ENCODE results near the gene COL13A1.

- TF ChIP-seq EGR1 (IDR thresholded peaks at IDR 0.05; ENCODE audit: low read depth in 2 of 2): no peak
- no peak for TF ChIP-seq ZBTB33 (IDR thresholded peaks at IDR 0.05)
- no peak for TF ChIP-seq CTCF (IDR thresholded peaks at IDR 0.05; ENCODE audit: low read depth, low read length, missing input control)
- no peak for TF ChIP-seq RAD21 (IDR thresholded peaks at IDR 0.05)
- TF ChIP-seq MAX (IDR thresholded peaks at IDR 0.05): no peak
Measured at GRCh38 chr10:69842020-69842419, 40.3 kb downstream of the COL13A1 start.
